Pancreas (tissue), 10 donors: ENCODE measurements around the gene CAMK2G. TPM values are rescaled to one million over a fixed set of nuclear protein-coding genes. Genes with fewer than 3 reads are reported as not detected.

Experiments
- ATAC-seq, 4 donors: fragments of 200-7000 bp; cut with Tn5 transposase; one replicate each; pipeline versions ENCODE4 v1.8.0 to v1.9.1; 2020; ENCODE audit warnings: mild to moderate bottlenecking in 4 of 4, moderate library complexity in 4 of 4
- DNase-seq, 6 donors: peaks; one replicate each; pipeline ENCODE4 v3.0.0-alpha.2; 2020
- FAIRE-seq: peaks from 2 replicates; lab custom pipeline; 2012; peaks lifted over from hg19 to GRCh38; lab: Jason Lieb, UNC
- H3K27ac ChIP-seq, 4 donors: fragments of 200-600 bp; sonication (generic); 1 replicate in 3 of 4; 2 replicates in 1 of 4; pipeline versions ENCODE4 v1.5.0 to v1.8.0; 2020
- H3K27me3 ChIP-seq, 4 donors: fragments of 200-600 bp; one replicate each; pipeline ENCODE4 v1.8.0; 2021
- H3K36me3 ChIP-seq, 3 donors: fragments of 200-600 bp; sonication (generic) in 1 of 3; one replicate each; pipeline versions ENCODE4 v1.5.0 to v1.8.0; 2020 to 2021
- H3K4me1 ChIP-seq, 3 donors: fragments of 200-600 bp; one replicate each; pipeline ENCODE4 v1.8.0; 2021
- H3K4me3 ChIP-seq, 4 donors: fragments of 200-600 bp; sonication (generic) in 2 of 4; one replicate each; pipeline versions ENCODE4 v1.5.0 to v1.8.0; 2020 to 2021
- H3K9me3 ChIP-seq, 4 donors: fragments of 200-600 bp; one replicate each; pipeline ENCODE4 v1.8.0; 2021
- CTCF ChIP-seq, 4 donors: fragments of 200-600 bp; sonication (generic) in 3 of 4; IDR thresholded peaks; one replicate each; pipeline versions ENCODE4 v1.5.0 to v1.8.0; 2021; ENCODE audit warnings: antibody characterized with exemption in 4 of 4
- WGBS, 2 donors: extraction: QIAGEN DNeasy Blood & Tissue Kit; methylation state at CpG; one replicate each; pipeline ENCODE4 v1.1.7; 2013; 5-methylcytosine and 5-hydroxymethylcytosine counted together
- intact Hi-C, 3 donors: fragments of 100-400 bp; cut with DNase I; formaldehyde crosslinking; loops; one replicate each; pipeline versions ENCODE4 v1.11.1 to v1.14.2; 2022
- polyA plus RNA-seq, 2 donors: library from polyadenylated mRNA; stranded (reverse); fragments of 200-250 nt; gene quantifications; one replicate each; pipeline ENCODE4 v1.2.3, GENCODE V29; 2013
- total RNA-seq, 6 donors: library from RNA; stranded (reverse); fragmentation: NEBNext Ultra II Directional in 4 of 6; extraction: Animal tissue kit (Norgen Biotek cat#: 25700) in 4 of 6; gene quantifications; one replicate each; pipeline versions ENCODE4 v1.2.1 to v1.2.4, GENCODE V29; 2021 to 2023
- donor health status: healthy with polysubstance abuse.
- donor health status: DM: no; HTN: no; CAD: no; lungs with moderate emphysema.
- donor health status: DM: no; HTN: no; CAD: no.
- donor health status: control.
- donor health status: control.
- donor health status: Bipolar disorder and iron deficiency.
- donor health status: DM: yes; HTN: yes; CAD: no.
- donor health status: DM: no; HTN: no; CAD: no.
- donor health status: DM: no; HTN: no; CAD: no.
- donor health status: DM: yes; HTN: yes; CAD: no.

CAMK2G gene
- total and polyA plus RNA-seq, 8 donors = 5.3 to 18.4 (median 8.3) TPM

GRCh38 chr10:73908853-73909539, 34.6 kb upstream of the CAMK2G start:
- no peaks in the 10 kb centered on the region for H3K27me3 ChIP-seq
- no peak for TF ChIP-seq CTCF (IDR thresholded peaks at IDR 0.05)
- FAIRE-seq (no peak), ATAC-seq (peak in 2 of 4 donors; percentile 30 to 39), DNase-seq (no peak)
- peaks cover 0 to 4% (median 0%) of the 10 kb centered on the region in 3 donors for H3K4me1 ChIP-seq
- H3K4me3 ChIP-seq = no peak overlapping the region
- H3K9me3 ChIP-seq = no peaks in the 10 kb centered on the region
- peak overlapping the region in 2 of 4 donors; percentile 60 to 69 for H3K27ac ChIP-seq
- intact Hi-C loops = no loop called here
- WGBS, 2 donors = 63 to 65% methylated on average over 10 of the region's 10 CpGs
- H3K36me3 ChIP-seq = no peaks in the 10 kb centered on the region

GRCh38 chr10:73907841-73908517, 33.6 kb upstream of the CAMK2G start:
- no peak for DNase-seq
- intact Hi-C loops = no loop called here
- no peak for FAIRE-seq

GRCh38 chr10:73906524-73907447, 32.4 kb upstream of the CAMK2G start:
- FAIRE-seq (no peak), ATAC-seq (peak in 3 of 4 donors; percentile 44 to 56 (median 56)), DNase-seq (peak in 2 of 6 donors; percentile 21 to 25)
- no peak overlapping the region for H3K4me3 ChIP-seq
- no peak for TF ChIP-seq CTCF (IDR thresholded peaks at IDR 0.05)
- H3K27ac ChIP-seq = peak overlapping the region in 2 of 4 donors; percentile 44 to 69
- 69 to 77% methylated on average over 8 of the region's 8 CpGs for WGBS, 2 donors
- H3K4me1 ChIP-seq = peaks cover 0 to 8% (median 0%) of the 10 kb centered on the region in 3 donors
- no peaks in the 10 kb centered on the region for H3K27me3 ChIP-seq
- H3K9me3 ChIP-seq = no peaks in the 10 kb centered on the region
- intact Hi-C loops = no loop called here
- H3K36me3 ChIP-seq = no peaks in the 10 kb centered on the region

More at GRCh38 chr10:73907841-73908517, 33.6 kb upstream of the CAMK2G start:
- WGBS, 2 donors = 82 to 91% methylated on average over 6 of the region's 6 CpGs
- H3K27ac ChIP-seq = peak overlapping the region in 2 of 4 donors; percentile 60 to 69
- no peak overlapping the region for H3K4me3 ChIP-seq
- TF ChIP-seq CTCF (IDR thresholded peaks at IDR 0.05) = no peak
- H3K36me3 ChIP-seq = no peaks in the 10 kb centered on the region
- H3K27me3 ChIP-seq = no peaks in the 10 kb centered on the region
- peaks cover 0 to 4% (median 0%) of the 10 kb centered on the region in 3 donors for H3K4me1 ChIP-seq
- H3K9me3 ChIP-seq = no peaks in the 10 kb centered on the region
- ATAC-seq = peak in 2 of 4 donors; percentile 29 to 45

GRCh38 chr10:73905256-73906020, 31.1 kb upstream of the CAMK2G start:
- ATAC-seq (no peak), DNase-seq (no peak), FAIRE-seq (no peak)
- 61 to 73% methylated on average over 4 of the region's 4 CpGs for WGBS, 2 donors
- no peak for TF ChIP-seq CTCF (IDR thresholded peaks at IDR 0.05)
- H3K4me1 ChIP-seq = peaks cover 0 to 8% (median 0%) of the 10 kb centered on the region in 3 donors
- no peaks in the 10 kb centered on the region for H3K9me3 ChIP-seq
- no peak overlapping the region for H3K27ac ChIP-seq
- intact Hi-C loops = no loop called here
- no peaks in the 10 kb centered on the region for H3K27me3 ChIP-seq
- no peak overlapping the region for H3K4me3 ChIP-seq
- no peaks in the 10 kb centered on the region for H3K36me3 ChIP-seq
